IMR-90 (cell line): Measurements from ENCODE around the gene ZFYVE21. TPM values are rescaled to one million over a fixed set of nuclear protein-coding genes. Genes with fewer than 3 reads are reported as not detected.

Experiments
- ATAC-seq: fragments of 200-7000 bp; cut with Tn5 transposase; 2 replicates; pipeline ENCODE4 v1.9.1; 2020; ENCODE audit warnings: low read depth, mild to moderate bottlenecking, moderate library complexity
- BruUV-seq: library from RNA; stranded (reverse); fragments of 400-500 nt; replicated peaks from 2 replicates; lab custom pipeline; 2021; lab: Mats Ljungman, UMichigan
- CTCF ChIA-PET: fragments of 300-600 bp; formaldehyde crosslinking; extraction: SDS; loops from one replicate; lab custom pipeline; 2021; ENCODE audit warnings: antibody characterized with exemption; lab: Yijun Ruan, JAX
- POLR2A ChIA-PET: fragments of 300-600 bp; sonication (Branson Sonifier 250); formaldehyde crosslinking; loops from one replicate; lab custom pipeline; 2022; ENCODE audit warnings: antibody characterized with exemption; ENCODE audit not compliant: unreplicated experiment; lab: Charles Lee
- DNase-seq: peaks from one replicate; pipeline ENCODE4 v3.0.0; 2013
- H2AFZ ChIP-seq: replicated peaks from 2 replicates; pipeline ENCODE3; 2013; ENCODE audit warnings: low read length, mild to moderate bottlenecking; ENCODE audit not compliant: poor library complexity
- H2AK5ac ChIP-seq: 2 replicates; pipeline ENCODE4 v1.6.1; 2013; ENCODE audit warnings: low read depth, low read length, inconsistent platforms
- H2AK9ac ChIP-seq: replicated peaks from 2 replicates; pipeline ENCODE3; 2013; ENCODE audit warnings: mild to moderate bottlenecking, low read depth, low read length, moderate library complexity; ENCODE audit not compliant: poor library complexity
- H2BK120ac ChIP-seq: 2 replicates; pipeline ENCODE4 v1.6.1; 2013; ENCODE audit warnings: low read depth, low read length, inconsistent platforms
- H2BK15ac ChIP-seq: 3 replicates; pipeline ENCODE4 v1.6.1; 2013; ENCODE audit warnings: low read depth, low read length, inconsistent platforms
- H2BK20ac ChIP-seq: 2 replicates; pipeline ENCODE4 v1.6.1; 2013; ENCODE audit warnings: low read depth, mild to moderate bottlenecking, inconsistent platforms, low read length, moderate library complexity
- H2BK5ac ChIP-seq: 2 replicates; pipeline ENCODE4 v1.6.1; 2013; ENCODE audit warnings: mild to moderate bottlenecking, low read depth, low read length, inconsistent platforms; ENCODE audit not compliant: poor library complexity, severe bottlenecking
- H3K14ac ChIP-seq: replicated peaks from 2 replicates; pipeline ENCODE4 v1.6.1; 2013; ENCODE audit warnings: low read depth, low read length, inconsistent platforms
- H3K18ac ChIP-seq: 2 replicates; pipeline ENCODE4 v1.6.1; 2013; ENCODE audit warnings: low read depth, low read length, control low read depth
- H3K23ac ChIP-seq: 2 replicates; pipeline ENCODE4 v1.6.1; 2013; ENCODE audit warnings: low read depth, low read length, inconsistent platforms
- H3K27ac ChIP-seq: 2 replicates; pipeline ENCODE4 v1.5.1; 2013; ENCODE audit warnings: mild to moderate bottlenecking, control low read depth, low read length; ENCODE audit not compliant: insufficient read depth
- H3K27me3 ChIP-seq: 2 replicates; pipeline ENCODE4 v1.6.1; 2013; ENCODE audit warnings: low read length; ENCODE audit not compliant: control insufficient read depth, insufficient read depth
- H3K36me3 ChIP-seq: 2 replicates; pipeline ENCODE4 v1.6.1; 2013; ENCODE audit warnings: low read length, mixed read lengths; ENCODE audit not compliant: control insufficient read depth, insufficient read depth
- H3K4ac ChIP-seq: 2 replicates; pipeline ENCODE4 v1.6.1; 2013; ENCODE audit warnings: low read depth, low read length, inconsistent platforms
- H3K4me1 ChIP-seq: 2 replicates; pipeline ENCODE4 v1.6.1; 2013; ENCODE audit warnings: low read length, mixed read lengths; ENCODE audit not compliant: control insufficient read depth, insufficient read depth
- H3K4me2 ChIP-seq: 2 replicates; pipeline ENCODE4 v1.6.1; 2013; ENCODE audit warnings: low read depth, mild to moderate bottlenecking, control low read depth, low read length, moderate library complexity
- H3K4me3 ChIP-seq: 2 replicates; pipeline ENCODE4 v1.5.1; 2013; ENCODE audit warnings: low read depth, mild to moderate bottlenecking, control low read depth, low read length, moderate library complexity; ENCODE audit not compliant: insufficient read depth
- H3K56ac ChIP-seq: 2 replicates; pipeline ENCODE4 v1.6.1; 2013; ENCODE audit warnings: low read length, inconsistent platforms; ENCODE audit not compliant: insufficient read depth; ENCODE audit errors: extremely low read depth
- H3K79me1 ChIP-seq, 2 experiments: 2 replicates each; pipeline ENCODE4 v1.6.1; 2013; ENCODE audit warnings: low read length in 2 of 2, inconsistent platforms in 1 of 2, low read depth in 1 of 2
- H3K9ac ChIP-seq: 2 replicates; pipeline ENCODE4 v1.6.1; 2013; ENCODE audit warnings: low read depth, low read length, control low read depth
- H3K9me1 ChIP-seq: 2 replicates; pipeline ENCODE4 v1.6.1; 2013; ENCODE audit warnings: low read length, inconsistent platforms; ENCODE audit not compliant: insufficient read depth
- H3K9me3 ChIP-seq: 2 replicates; pipeline ENCODE4 v1.6.1; 2013; ENCODE audit warnings: low read length; ENCODE audit not compliant: control insufficient read depth, insufficient read depth
- H4K20me1 ChIP-seq: 2 replicates; pipeline ENCODE4 v1.6.1; 2013; ENCODE audit warnings: low read length, inconsistent platforms; ENCODE audit not compliant: insufficient read depth
- H4K5ac ChIP-seq: 2 replicates; pipeline ENCODE4 v1.6.1; 2013; ENCODE audit warnings: mild to moderate bottlenecking, low read depth, low read length, control low read depth
- H4K8ac ChIP-seq, 2 experiments: 2 replicates each; pipeline ENCODE4 v1.6.1; 2013; ENCODE audit warnings: low read depth in 2 of 2, low read length in 2 of 2, control low read depth in 1 of 2, inconsistent platforms in 1 of 2
- H4K91ac ChIP-seq: 2 replicates; pipeline ENCODE4 v1.6.1; 2013; ENCODE audit warnings: low read depth, low read length, inconsistent platforms; ENCODE audit not compliant: insufficient read depth
- BHLHE40 ChIP-seq: fragments of 150-350 bp; IDR thresholded peaks from 2 replicates; pipeline ENCODE4 v1.6.1; 2016; ENCODE audit warnings: mild to moderate bottlenecking, low read depth, low read length
- CEBPB ChIP-seq: IDR thresholded peaks from 2 replicates; pipeline ENCODE4 v1.6.1; 2012; ENCODE audit warnings: low read depth, low read length, improper control_type of control experiment
- CHD1 ChIP-seq: IDR thresholded peaks from 2 replicates; pipeline ENCODE4 v1.6.1; 2012; ENCODE audit warnings: low read depth, low read length, improper control_type of control experiment
- FOS ChIP-seq: fragments of 150-350 bp; IDR thresholded peaks from 2 replicates; pipeline ENCODE4 v1.6.1; 2016; ENCODE audit warnings: low read depth, low read length
- MAFK ChIP-seq: IDR thresholded peaks from 2 replicates; pipeline ENCODE4 v1.6.1; 2012; ENCODE audit warnings: low read depth, low read length, improper control_type of control experiment
- RAD21 ChIP-seq: IDR thresholded peaks from 2 replicates; pipeline ENCODE4 v1.6.1; 2012; ENCODE audit warnings: low read length, improper control_type of control experiment
- RCOR1 ChIP-seq: IDR thresholded peaks from 2 replicates; pipeline ENCODE4 v1.6.1; 2012; ENCODE audit warnings: mild to moderate bottlenecking, low read length, improper control_type of control experiment; ENCODE audit not compliant: insufficient replicate concordance
- USF2 ChIP-seq: fragments of 150-350 bp; IDR thresholded peaks from 2 replicates; pipeline ENCODE4 v1.6.1; 2017; ENCODE audit warnings: mild to moderate bottlenecking, antibody characterized with exemption, low read length, low read depth
- WGBS, 2 experiments: methylation state at CpG; one replicate each; pipeline versions ENCODE4 v1.1.5 to v1.1.7; 2013; ENCODE audit warnings: missing lambda C conversion rate in 2 of 2; ENCODE audit not compliant: insufficient read length in 1 of 2; ENCODE audit errors: extremely low coverage in 2 of 2; 5-methylcytosine and 5-hydroxymethylcytosine counted together
- dilution Hi-C: fragments of 300-500 bp; cut with HindIII; formaldehyde crosslinking; loops from one replicate; pipeline ENCODE4 v1.14.3; 2018; ENCODE audit warnings: low sequenced_read_pairs; ENCODE audit not compliant: unreplicated experiment
- in situ Hi-C: fragments of 300-500 bp; cut with MboI; formaldehyde crosslinking; loops from 3 replicates; pipeline ENCODE4 v1.14.3; 2019; ENCODE audit warnings: low sequenced_read_pairs, inconsistent platforms, mixed read lengths
- intact Hi-C: fragments of 100-400 bp; cut with micrococcal nuclease; formaldehyde crosslinking; loops from 2 replicates; pipeline ENCODE4 v1.10.0; 2022
- polyA plus RNA-seq, 3 experiments: library from polyadenylated mRNA; depleted of rRNA; stranded (reverse); fragments of >200 nt; gene quantifications; 2 replicates each; pipeline ENCODE4 v1.2.3, GENCODE V29; 2012; ENCODE audit warnings: low replicate concordance in 1 of 3
- total RNA-seq: library from RNA; depleted of rRNA; stranded (reverse); fragments of >200 nt; gene quantifications from 2 replicates; pipeline ENCODE4 v1.2.3, GENCODE V29; 2012
- TF ChIP-seq, protein P1 (sequence below): fragments of 150-350 bp; IDR thresholded peaks from 2 replicates; pipeline ENCODE4 v1.6.1; 2016; ENCODE audit warnings: low read depth, mild to moderate bottlenecking, low read length, moderate library complexity, borderline replicate concordance

ZFYVE21 gene
- total and polyA plus RNA-seq, 2 of the 4 experiments (the other 2 are of a cell fraction), result 41.2 to 89.2 TPM

- Histone ChIP-seq H2BK5ac (no peak overlapping the region), H4K91ac (no peak overlapping the region), H3K9ac (no peak overlapping the region), H2BK120ac (no peak overlapping the region), H2BK20ac (no peak overlapping the region), H3K56ac (no peak overlapping the region), H3K79me1 (peaks cover 26 to 73% of the 10 kb centered on the region in 2 experiments), H2BK15ac (no peak overlapping the region), H3K36me3 (peaks cover 11% of the 10 kb centered on the region), H4K20me1 (peaks cover 19% of the 10 kb centered on the region), H4K8ac (no peak overlapping the region), H2AFZ (peak overlapping the region; percentile 43), H3K27me3 (no peaks in the 10 kb centered on the region), H3K4me2 (no peak overlapping the region), H3K18ac (no peak overlapping the region), H3K4me1 (peaks cover 3% of the 10 kb centered on the region; the same call in 1 of the 2 replicates), H4K5ac (no peak overlapping the region), H3K4me3 (no peak overlapping the region), H3K27ac (no peak overlapping the region), H3K23ac (no peak overlapping the region), H3K9me1 (peaks cover 4% of the 10 kb centered on the region), H3K9me3 (no peaks in the 10 kb centered on the region), H2AK9ac (no peak overlapping the region), H3K4ac (no peak overlapping the region), H2AK5ac (no peak overlapping the region), H3K14ac (no peak overlapping the region)
- ATAC-seq, result no peak
- BruUV-seq, result no TSS peak
- WGBS, 2 experiments, result 57% methylated on average over 13 of the region's 24 CpGs; no CpG with 5 or more reads in 1 of the 2 experiments
- dilution Hi-C loops, result no loop called here
- DNase-seq, result no peak
- ChIA-PET CTCF (interaction anchor here (1.0 kb wide), 1 partner anchor 10 kb away, joined by 4 read pairs; no protein-coding TSS in a partner anchor), POLR2A (interaction anchor here (0.6 kb wide), 1 partner anchor 131 kb away, joined by 3 read pairs; no protein-coding TSS in a partner anchor)
- in situ Hi-C loops, result no loop called here
- intact Hi-C loops, result no loop called here
- TF ChIP-seq FOS (no peak), CEBPB (no peak), RCOR1 (no peak), CHD1 (no peak), RAD21 (no peak), MAFK (no peak), USF2 (no peak), BHLHE40 (no peak)
- TF ChIP-seq, protein P1, sequence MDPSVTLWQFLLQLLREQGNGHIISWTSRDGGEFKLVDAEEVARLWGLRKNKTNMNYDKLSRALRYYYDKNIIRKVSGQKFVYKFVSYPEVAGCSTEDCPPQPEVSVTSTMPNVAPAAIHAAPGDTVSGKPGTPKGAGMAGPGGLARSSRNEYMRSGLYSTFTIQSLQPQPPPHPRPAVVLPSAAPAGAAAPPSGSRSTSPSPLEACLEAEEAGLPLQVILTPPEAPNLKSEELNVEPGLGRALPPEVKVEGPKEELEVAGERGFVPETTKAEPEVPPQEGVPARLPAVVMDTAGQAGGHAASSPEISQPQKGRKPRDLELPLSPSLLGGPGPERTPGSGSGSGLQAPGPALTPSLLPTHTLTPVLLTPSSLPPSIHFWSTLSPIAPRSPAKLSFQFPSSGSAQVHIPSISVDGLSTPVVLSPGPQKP, result no peak
Measured at GRCh38 chr14:103712633-103713247, 2.9 kb upstream of the ZFYVE21 start.
